ENCODE measurements around the gene CACNA2D2. TPM values are rescaled to one million over a fixed set of nuclear protein-coding genes. Genes with fewer than 3 reads are reported as not detected.

The CACNA2D2 gene
- total RNA-seq, 1 experiment from 2014 or later = not detected

- H3K27me3 ChIP-seq (ENCODE audit: low read length) = no peaks in the 10 kb centered on the region
- no peaks in the 10 kb centered on the region for H3K9me3 ChIP-seq (ENCODE audit: low read length)
- no peak overlapping the region for H3K4me2 ChIP-seq (ENCODE audit: low read depth, low read length, poor library complexity, severe bottlenecking)
- DNase-seq = no peak
- no peak overlapping the region for H2AFZ ChIP-seq (ENCODE audit: low read length)
- H3K36me3 ChIP-seq (ENCODE audit: insufficient read depth, low read length) = no peaks in the 10 kb centered on the region
- H3K4me3 ChIP-seq (ENCODE audit: low read length) = no peak overlapping the region
- H3K79me2 ChIP-seq (ENCODE audit: low read length) = no peaks in the 10 kb centered on the region
- H3K27ac ChIP-seq (ENCODE audit: low read length) = no peak overlapping the region
- H3K9me2 ChIP-seq (replicated peaks; ENCODE audit: insufficient read depth, low read length) = no peaks in the 10 kb centered on the region
- H3K9ac ChIP-seq (ENCODE audit: low read length) = no peak overlapping the region
- peaks cover 9% of the 10 kb centered on the region for H3K4me1 ChIP-seq (ENCODE audit: low read length)
- no peaks in the 10 kb centered on the region for H4K20me1 ChIP-seq (ENCODE audit: insufficient read depth, low read depth, low read length)
Observed at GRCh38 chr3:50455161-50456018, 48.0 kb downstream of the CACNA2D2 start.

- Histone ChIP-seq H3K9me3 (ENCODE audit: low read length) (no peaks in the 10 kb centered on the region), H3K4me1 (ENCODE audit: low read length) (peaks cover 9% of the 10 kb centered on the region), H3K27ac (ENCODE audit: low read length) (no peak overlapping the region), H2AFZ (ENCODE audit: low read length) (no peak overlapping the region), H4K20me1 (ENCODE audit: insufficient read depth, low read depth, low read length) (no peaks in the 10 kb centered on the region), H3K27me3 (ENCODE audit: low read length) (no peaks in the 10 kb centered on the region), H3K9me2 (replicated peaks; ENCODE audit: insufficient read depth, low read length) (no peaks in the 10 kb centered on the region), H3K36me3 (ENCODE audit: insufficient read depth, low read length) (no peaks in the 10 kb centered on the region), H3K4me2 (ENCODE audit: low read depth, low read length, poor library complexity, severe bottlenecking) (no peak overlapping the region), H3K79me2 (ENCODE audit: low read length) (no peaks in the 10 kb centered on the region), H3K9ac (ENCODE audit: low read length) (no peak overlapping the region), H3K4me3 (ENCODE audit: low read length) (no peak overlapping the region)
- DNase-seq = no peak
Observed at GRCh38 chr3:50454481-50455070, 48.9 kb downstream of the CACNA2D2 start.

GRCh38 chr3:50453907-50454306 lies 49.5 kb downstream of the CACNA2D2 start:
- Histone ChIP-seq H3K79me2 (ENCODE audit: low read length) (no peaks in the 10 kb centered on the region), H3K27me3 (ENCODE audit: low read length) (no peaks in the 10 kb centered on the region), H3K36me3 (ENCODE audit: insufficient read depth, low read length) (no peaks in the 10 kb centered on the region), H3K27ac (ENCODE audit: low read length) (no peak overlapping the region), H3K4me2 (ENCODE audit: low read depth, low read length, poor library complexity, severe bottlenecking) (peak overlapping the region; percentile 9), H3K4me1 (ENCODE audit: low read length) (peaks cover 9% of the 10 kb centered on the region), H3K9me2 (replicated peaks; ENCODE audit: insufficient read depth, low read length) (no peaks in the 10 kb centered on the region), H4K20me1 (ENCODE audit: insufficient read depth, low read depth, low read length) (no peaks in the 10 kb centered on the region), H3K4me3 (ENCODE audit: low read length) (no peak overlapping the region), H3K9ac (ENCODE audit: low read length) (0 out of 2 replicates have a peak overlapping the region, but pooled peaks have one; percentile 12), H2AFZ (ENCODE audit: low read length) (peak overlapping the region; percentile 15; the same call in 1 of the 2 replicates), H3K9me3 (ENCODE audit: low read length) (no peaks in the 10 kb centered on the region)
- DNase-seq = peak; percentile 85

GRCh38 chr3:50450209-50450921 lies 53.1 kb downstream of the CACNA2D2 start:
- Histone ChIP-seq H3K4me1 (ENCODE audit: low read length) (peaks cover 9% of the 10 kb centered on the region), H3K9me2 (replicated peaks; ENCODE audit: insufficient read depth, low read length) (no peaks in the 10 kb centered on the region), H3K4me2 (ENCODE audit: low read depth, low read length, poor library complexity, severe bottlenecking) (no peak overlapping the region), H3K27ac (ENCODE audit: low read length) (no peak overlapping the region), H3K36me3 (ENCODE audit: insufficient read depth, low read length) (no peaks in the 10 kb centered on the region), H2AFZ (ENCODE audit: low read length) (no peak overlapping the region), H3K9me3 (ENCODE audit: low read length) (no peaks in the 10 kb centered on the region), H3K4me3 (ENCODE audit: low read length) (no peak overlapping the region), H3K79me2 (ENCODE audit: low read length) (no peaks in the 10 kb centered on the region), H3K27me3 (ENCODE audit: low read length) (no peaks in the 10 kb centered on the region), H4K20me1 (ENCODE audit: insufficient read depth, low read depth, low read length) (no peaks in the 10 kb centered on the region), H3K9ac (ENCODE audit: low read length) (no peak overlapping the region)
- DNase-seq = no peak

GRCh38 chr3:50448752-50449539 lies 54.5 kb downstream of the CACNA2D2 start:
- Histone ChIP-seq H4K20me1 (ENCODE audit: insufficient read depth, low read depth, low read length) (no peaks in the 10 kb centered on the region), H3K9ac (ENCODE audit: low read length) (no peak overlapping the region), H3K4me2 (ENCODE audit: low read depth, low read length, poor library complexity, severe bottlenecking) (no peak overlapping the region), H3K36me3 (ENCODE audit: insufficient read depth, low read length) (no peaks in the 10 kb centered on the region), H3K79me2 (ENCODE audit: low read length) (no peaks in the 10 kb centered on the region), H3K9me2 (replicated peaks; ENCODE audit: insufficient read depth, low read length) (no peaks in the 10 kb centered on the region), H2AFZ (ENCODE audit: low read length) (no peak overlapping the region), H3K4me1 (ENCODE audit: low read length) (peaks cover 6% of the 10 kb centered on the region), H3K4me3 (ENCODE audit: low read length) (no peak overlapping the region), H3K27ac (ENCODE audit: low read length) (no peak overlapping the region), H3K9me3 (ENCODE audit: low read length) (no peaks in the 10 kb centered on the region), H3K27me3 (ENCODE audit: low read length) (no peaks in the 10 kb centered on the region)
- no peak for DNase-seq

DNA sequence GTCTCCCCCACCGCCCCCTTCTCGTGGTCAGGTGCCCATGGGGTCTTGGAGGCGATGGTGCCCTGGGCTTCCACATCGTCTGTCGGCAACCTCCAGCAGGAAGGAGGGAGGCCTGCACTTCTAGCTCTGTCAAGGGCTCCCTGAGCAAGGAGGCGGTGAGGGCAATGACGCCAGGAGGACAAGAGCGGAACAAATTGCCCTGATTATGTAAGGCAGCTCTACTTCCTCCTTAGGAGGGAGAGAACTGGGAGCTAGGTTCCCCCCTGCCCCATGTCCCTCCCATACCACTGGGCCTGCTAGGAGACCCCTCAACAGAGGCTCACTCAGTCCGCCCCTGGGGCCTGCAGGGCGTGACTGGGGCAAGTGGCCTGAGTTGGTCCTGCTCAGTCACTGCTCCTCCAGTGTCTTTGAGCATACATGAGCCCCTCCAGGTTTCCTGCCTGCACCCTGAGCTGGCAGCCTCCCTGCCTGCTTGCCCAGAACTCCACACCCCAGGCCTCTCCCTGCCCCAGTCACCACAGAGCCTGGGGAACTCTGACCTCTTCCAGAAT lies 56.1 kb downstream of the CACNA2D2 start:
- H3K9ac ChIP-seq (ENCODE audit: low read length) = no peak overlapping the region
- H3K4me3 ChIP-seq (ENCODE audit: low read length) = no peak overlapping the region
- H3K36me3 ChIP-seq (ENCODE audit: insufficient read depth, low read length) = no peaks in the 10 kb centered on the region
- DNase-seq = no peak
- no peaks in the 10 kb centered on the region for H3K9me2 ChIP-seq (replicated peaks; ENCODE audit: insufficient read depth, low read length)
- no peak overlapping the region for H2AFZ ChIP-seq (ENCODE audit: low read length)
- H4K20me1 ChIP-seq (ENCODE audit: insufficient read depth, low read depth, low read length) = no peaks in the 10 kb centered on the region
- H3K79me2 ChIP-seq (ENCODE audit: low read length) = no peaks in the 10 kb centered on the region
- no peaks in the 10 kb centered on the region for H3K9me3 ChIP-seq (ENCODE audit: low read length)
- H3K4me1 ChIP-seq (ENCODE audit: low read length) = no peaks in the 10 kb centered on the region
- no peaks in the 10 kb centered on the region for H3K27me3 ChIP-seq (ENCODE audit: low read length)
- H3K4me2 ChIP-seq (ENCODE audit: low read depth, low read length, poor library complexity, severe bottlenecking) = no peak overlapping the region
- H3K27ac ChIP-seq (ENCODE audit: low read length) = no peak overlapping the region

- H3K4me1 ChIP-seq (ENCODE audit: low read length) = no peaks in the 10 kb centered on the region
- no peak overlapping the region for H2AFZ ChIP-seq (ENCODE audit: low read length)
- no peaks in the 10 kb centered on the region for H3K36me3 ChIP-seq (ENCODE audit: insufficient read depth, low read length)
- H3K9me3 ChIP-seq (ENCODE audit: low read length) = no peaks in the 10 kb centered on the region
- no peaks in the 10 kb centered on the region for H4K20me1 ChIP-seq (ENCODE audit: insufficient read depth, low read depth, low read length)
- no peak overlapping the region for H3K9ac ChIP-seq (ENCODE audit: low read length)
- H3K27ac ChIP-seq (ENCODE audit: low read length) = no peak overlapping the region
- no peak overlapping the region for H3K4me3 ChIP-seq (ENCODE audit: low read length)
- H3K27me3 ChIP-seq (ENCODE audit: low read length) = no peaks in the 10 kb centered on the region
- H3K9me2 ChIP-seq (replicated peaks; ENCODE audit: insufficient read depth, low read length) = no peaks in the 10 kb centered on the region
- H3K4me2 ChIP-seq (ENCODE audit: low read depth, low read length, poor library complexity, severe bottlenecking) = no peak overlapping the region
- no peak for DNase-seq
- no peaks in the 10 kb centered on the region for H3K79me2 ChIP-seq (ENCODE audit: low read length)
Observed at GRCh38 chr3:50445919-50446318, 57.5 kb downstream of the CACNA2D2 start.

Data from Karpas-422 (cell line).